Medulla oblongata (tissue), 1 donor: ENCODE results near the gene BICD2.

Experiments
- DNase-seq: peaks from one replicate; pipeline ENCODE4 v3.0.0-alpha.2; 2015; ENCODE audit errors: extremely low spot score

Gene BICD2

GRCh38 chr9:92668746-92669526 is 95.7 kb downstream of the BICD2 start:
- peak; percentile 19 for DNase-seq

GRCh38 chr9:92666912-92667532 is 97.6 kb downstream of the BICD2 start:
- no peak for DNase-seq

- no peak for DNase-seq
Observed at GRCh38 chr9:92666236-92666635, 98.4 kb downstream of the BICD2 start.

GRCh38 chr9:92665836-92666235 is 98.8 kb downstream of the BICD2 start:
- DNase-seq, result no peak

- DNase-seq, result peak; percentile 69
Observed at GRCh38 chr9:92664394-92665152, 100.1 kb downstream of the BICD2 start.

- no peak for DNase-seq
Observed at GRCh38 chr9:92663951-92664350, 100.7 kb downstream of the BICD2 start.

GRCh38 chr9:92663126-92663525 is 101.5 kb downstream of the BICD2 start:
- no peak for DNase-seq

- DNase-seq, result no peak
Observed at GRCh38 chr9:92661743-92662142, 102.9 kb downstream of the BICD2 start.
